Testis (tissue), 3 donors: ENCODE measurements around the gene GSAP. TPM values are rescaled to one million over a fixed set of nuclear protein-coding genes. Genes with fewer than 3 reads are reported as not detected.
"Not testable (repeated sequence)": the region's sequence is repeated elsewhere in the genome, so short reads cannot be mapped to it uniquely, and the experiment has no call there.

ENCODE experiments used
- DNase-seq: peaks from one replicate; pipeline ENCODE4 v3.0.0-alpha.2; 2019
- H3K27ac ChIP-seq, 2 donors: fragments of 200-600 bp; sonication (generic); one replicate each; pipeline ENCODE4 v1.5.1; 2019
- H3K27me3 ChIP-seq: fragments of 200-600 bp; sonication (generic); one replicate; pipeline ENCODE4 v1.5.1; 2019
- H3K36me3 ChIP-seq: fragments of 200-600 bp; sonication (generic); one replicate; pipeline ENCODE4 v1.5.1; 2017; ENCODE audit warnings: low read depth; ENCODE audit errors: missing control alignments
- H3K4me1 ChIP-seq: fragments of 200-600 bp; sonication (generic); one replicate; pipeline ENCODE4 v1.5.1; 2019
- H3K4me3 ChIP-seq, 2 donors: fragments of 200-600 bp; sonication (generic); one replicate each; pipeline ENCODE4 v1.5.1; 2017 to 2019
- H3K9me3 ChIP-seq: fragments of 200-600 bp; sonication (generic); one replicate; pipeline ENCODE4 v1.5.1; 2017
- CTCF ChIP-seq, 3 experiments: fragments of 450-650 bp in 2 of 3; fragments of 200-600 bp in 1 of 3; sonication (generic) in 1 of 3; IDR thresholded peaks; one replicate each; pipeline ENCODE4 v1.5.1; 2016 to 2019; ENCODE audit warnings: antibody characterized with exemption in 3 of 3, mild to moderate bottlenecking in 2 of 3, moderate library complexity in 1 of 3
- POLR2A ChIP-seq: fragments of 450-650 bp; IDR thresholded peaks from one replicate; pipeline ENCODE4 v1.6.1; 2017; ENCODE audit warnings: antibody characterized with exemption, mild to moderate bottlenecking, moderate library complexity
- WGBS, 2 donors: methylation state at CpG; one replicate each; pipeline ENCODE4 v1.1.5; 2018; 5-methylcytosine and 5-hydroxymethylcytosine counted together
- intact Hi-C: fragments of 100-400 bp; cut with DNase I; formaldehyde crosslinking; loops from one replicate; pipeline ENCODE4 v1.15.1; 2023; ENCODE audit warnings: low total_unique reads
- polyA plus RNA-seq: library from polyadenylated mRNA; stranded (reverse); fragments of 350-450 nt; fragmentation: Illumina TruSeq; extraction: RNeasy Lipid Tissue Mini Kit (QIAGEN cat#74804); gene quantifications from one replicate; pipeline ENCODE4 v1.2.3, GENCODE V29; 2014; ENCODE audit warnings: low read depth, low replicate concordance; ENCODE audit not compliant: insufficient read depth
- total RNA-seq, 2 donors: library from RNA; depleted of rRNA; stranded (reverse); fragments of >200 nt; gene quantifications; one replicate each; pipeline ENCODE4 v1.2.3, GENCODE V29; 2016

GSAP gene
- total and polyA plus RNA-seq, 3 donors from 2014 or later = 6.0 to 16.2 (median 14.6) TPM

- Histone ChIP-seq H3K4me3 (no peak overlapping the region), H3K4me1 (peaks cover 10% of the 10 kb centered on the region), H3K27ac (no peak overlapping the region), H3K36me3 (no peaks in the 10 kb centered on the region), H3K27me3 (no peaks in the 10 kb centered on the region), H3K9me3 (no peaks in the 10 kb centered on the region)
- 66 to 84% methylated on average over 2 of the region's 2 CpGs for WGBS, 2 donors
- DNase-seq = no peak
- intact Hi-C loops = no loop called here
- TF ChIP-seq CTCF (IDR thresholded peaks at IDR 0.05) (no peak), POLR2A (no peak)
Measured at GRCh38 chr7:77284616-77285015, 131.5 kb downstream of the GSAP start.

GRCh38 chr7:77284005-77284404 is 132.1 kb downstream of the GSAP start:
- Histone ChIP-seq H3K4me1 (peaks cover 10% of the 10 kb centered on the region), H3K36me3 (no peaks in the 10 kb centered on the region), H3K27ac (no peak overlapping the region), H3K27me3 (no peaks in the 10 kb centered on the region), H3K4me3 (no peak overlapping the region), H3K9me3 (no peaks in the 10 kb centered on the region)
- no peak for DNase-seq
- intact Hi-C loops = no loop called here
- WGBS, 2 donors = 92 to 97% methylated on average over 4 of the region's 4 CpGs
- TF ChIP-seq CTCF (IDR thresholded peaks at IDR 0.05) = no peak
- TF ChIP-seq POLR2A = no peak

GRCh38 chr7:77282897-77283296 is 133.3 kb downstream of the GSAP start:
- no peak for DNase-seq
- no peak overlapping the region for H3K27ac ChIP-seq

GRCh38 chr7:77281780-77282478 is 134.2 kb downstream of the GSAP start:
- Histone ChIP-seq H3K9me3 (no peaks in the 10 kb centered on the region), H3K27ac (no peak overlapping the region), H3K36me3 (no peaks in the 10 kb centered on the region), H3K27me3 (no peaks in the 10 kb centered on the region), H3K4me1 (peaks cover 10% of the 10 kb centered on the region), H3K4me3 (no peak overlapping the region)
- WGBS, 2 donors = 69 to 74% methylated on average over 3 of the region's 3 CpGs
- DNase-seq = no peak
- TF ChIP-seq CTCF (IDR thresholded peaks at IDR 0.05) = no peak
- TF ChIP-seq POLR2A = no peak
- intact Hi-C loops = no loop called here

More at GRCh38 chr7:77282897-77283296, 133.3 kb downstream of the GSAP start:
- Histone ChIP-seq H3K4me3 (no peak overlapping the region), H3K27me3 (no peaks in the 10 kb centered on the region), H3K4me1 (peaks cover 10% of the 10 kb centered on the region), H3K36me3 (no peaks in the 10 kb centered on the region), H3K9me3 (no peaks in the 10 kb centered on the region)
- TF ChIP-seq CTCF (IDR thresholded peaks at IDR 0.05) = no peak
- TF ChIP-seq POLR2A = no peak
- intact Hi-C loops = no loop called here
- WGBS, 2 donors = 26 to 45% methylated on average over 1 of the region's 1 CpG

GRCh38 chr7:77276120-77276519 is 140.0 kb downstream of the GSAP start:
- no peak overlapping the region for H3K27ac ChIP-seq

GRCh38 chr7:77275663-77276062 is 140.5 kb downstream of the GSAP start:
- H3K27me3 ChIP-seq, H3K4me1 ChIP-seq, H3K27ac ChIP-seq, H3K4me3 ChIP-seq, H3K9me3 ChIP-seq, DNase-seq, H3K36me3 ChIP-seq, intact Hi-C loops: not testable (repeated sequence)
- WGBS, 2 donors = 77 to 89% methylated on average over 2 of the region's 2 CpGs

More at GRCh38 chr7:77276120-77276519, 140.0 kb downstream of the GSAP start:
- no peaks in the 10 kb centered on the region for H3K36me3 ChIP-seq
- H3K4me3 ChIP-seq = no peak overlapping the region
- DNase-seq = no peak
- H3K27me3 ChIP-seq = no peaks in the 10 kb centered on the region
- TF ChIP-seq POLR2A (no peak), CTCF (IDR thresholded peaks at IDR 0.05) (no peak)
- H3K4me1 ChIP-seq = peaks cover 4% of the 10 kb centered on the region
- H3K9me3 ChIP-seq = no peaks in the 10 kb centered on the region
- 66 to 72% methylated on average over 4 of the region's 4 CpGs for WGBS, 2 donors
- intact Hi-C loops = no loop called here
